GM18907 (cell line): ENCODE results near the gene SERF2.

Experiments
- ATAC-seq: cut with Tn5 transposase; IDR thresholded peaks from one replicate; pipeline ENCODE4 v1.9.1; 2021; ENCODE audit warnings: mild to moderate bottlenecking, moderate library complexity; ENCODE audit not compliant: unreplicated experiment

The SERF2 gene

GRCh38 chr15:43791993-43792760, at the start of gene SERF2:
TSS of gene SERF2 (plus strand) at chr15:43792320. CDS start at chr15:43792377, 57 bp downstream.
- peak; percentile 91 for ATAC-seq

GRCh38 chr15:43746245-43746902, 45.7 kb upstream of the SERF2 start, which contains the start of gene PDIA3:
TSS of gene PDIA3 (plus strand) at chr15:43746438. CDS start at chr15:43746540, 102 bp downstream.
- peak; percentile 72 for ATAC-seq

GRCh38 chr15:43746903-43747309, 45.2 kb upstream of the SERF2 start:
- peak; percentile 16 for ATAC-seq

GRCh38 chr15:43748376-43748775, 43.7 kb upstream of the SERF2 start:
- ATAC-seq: no peak

- peak; percentile 56 for ATAC-seq
Observed at GRCh38 chr15:43749690-43750345, 42.3 kb upstream of the SERF2 start.

- ATAC-seq: no peak
Observed at GRCh38 chr15:43751885-43752284, 40.2 kb upstream of the SERF2 start.

- ATAC-seq: no peak
Observed at GRCh38 chr15:43762824-43763223, 29.3 kb upstream of the SERF2 start.

GRCh38 chr15:43763819-43764446, 28.2 kb upstream of the SERF2 start:
- ATAC-seq: no peak

- no peak for ATAC-seq
Observed at GRCh38 chr15:43769584-43770228, 22.4 kb upstream of the SERF2 start.

GRCh38 chr15:43771816-43772215, 20.3 kb upstream of the SERF2 start:
- no peak for ATAC-seq

- ATAC-seq: no peak
Observed at GRCh38 chr15:43772624-43773023, 19.5 kb upstream of the SERF2 start.

- ATAC-seq: no peak
Observed at GRCh38 chr15:43774062-43774461, 18.1 kb upstream of the SERF2 start.

- no peak for ATAC-seq
Observed at GRCh38 chr15:43775411-43775965, 16.6 kb upstream of the SERF2 start.

- ATAC-seq: peak; percentile 73
Observed at GRCh38 chr15:43776101-43776717, 15.9 kb upstream of the SERF2 start.

GRCh38 chr15:43776718-43777266, 15.3 kb upstream of the SERF2 start, which contains the start of gene ELL3:
TSS of gene ELL3 (minus strand) at chr15:43776966. CDS start at chr15:43776901, 65 bp downstream.
- peak; percentile 39 for ATAC-seq

GRCh38 chr15:43777267-43777914, 14.7 kb upstream of the SERF2 start:
- ATAC-seq: peak; percentile 66

- ATAC-seq: no peak
Observed at GRCh38 chr15:43779016-43779415, 13.1 kb upstream of the SERF2 start.

GRCh38 chr15:43789409-43789808, 2.7 kb upstream of the SERF2 start:
- no peak for ATAC-seq
